SHP77 treated with DMSO at 0.1 percent for 48 hours (cell line): ENCODE results near the gene C19orf53.

Experiments
- DNase-seq: peaks from one replicate; lab custom pipeline; 2025; lab: John Stamatoyannopoulos, UW

Gene C19orf53

DNA sequence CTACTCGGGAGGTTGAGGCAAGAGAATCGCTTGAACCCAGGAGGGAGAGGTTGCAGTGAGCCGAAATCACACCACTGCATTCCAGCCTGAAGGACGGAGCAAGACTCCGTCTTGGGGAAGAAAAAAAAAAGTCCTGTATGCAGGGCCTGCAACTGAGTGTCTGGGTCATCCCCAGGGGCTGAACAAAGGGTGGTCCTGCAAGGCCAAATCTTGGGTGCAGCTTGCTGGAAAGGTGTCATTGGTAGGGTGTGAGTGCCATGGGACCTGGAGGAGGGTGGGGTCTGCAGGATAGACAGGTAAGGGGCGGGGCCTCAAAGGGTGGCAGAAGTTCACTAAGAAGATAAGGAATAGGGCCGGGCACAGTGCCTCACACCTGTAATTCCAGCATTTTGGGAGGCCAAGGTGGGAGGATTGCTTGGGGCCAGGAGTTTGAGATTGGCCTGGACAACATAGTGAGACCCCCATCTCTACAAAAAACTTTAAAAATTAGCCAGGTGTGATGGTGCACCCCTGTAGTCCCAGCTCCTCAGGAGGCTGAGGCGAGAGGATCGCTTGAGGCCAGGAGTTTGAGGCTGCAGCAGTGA is 52.5 kb downstream of the C19orf53 start:
- DNase-seq, result no peak

GRCh38 chr19:13827656-13828055 is 53.4 kb downstream of the C19orf53 start:
- DNase-seq, result no peak
